Stimulated activated CD8-positive, alpha-beta memory T cell treated with anti-CD3 and anti-CD28 coated beads, Interleukin-15, amount 100 ng/mL, for 4 hours (primary cell): ENCODE measurements around the gene GLDC.
A peak's percentile ranks its signal among the peaks of the same experiment; 100 is the strongest.

Experiments
- DNase-seq, 2 donors: peaks; one replicate each; pipeline ENCODE4 v3.0.0-alpha.2; 2020; ENCODE audit warnings: low read depth in 2 of 2

The GLDC gene

GRCh38 chr9:6620796-6621195 lies 24.7 kb downstream of the GLDC start:
- no peak for DNase-seq

- no peak for DNase-seq
Observed at GRCh38 chr9:6620353-6620752, 25.2 kb downstream of the GLDC start.

- DNase-seq: no peak
Observed at GRCh38 chr9:6619909-6620308, 25.6 kb downstream of the GLDC start.

- DNase-seq: no peak
Observed at GRCh38 chr9:6616951-6617602, 28.5 kb downstream of the GLDC start.

GRCh38 chr9:6614489-6614888 lies 31.0 kb downstream of the GLDC start:
- no peak for DNase-seq

GRCh38 chr9:6611865-6612264 lies 33.7 kb downstream of the GLDC start:
- no peak for DNase-seq

GRCh38 chr9:6610073-6610472 lies 35.5 kb downstream of the GLDC start:
- DNase-seq: no peak

- no peak for DNase-seq
Observed at GRCh38 chr9:6609497-6610016, 36.0 kb downstream of the GLDC start.

GRCh38 chr9:6605202-6605601 lies 40.3 kb downstream of the GLDC start:
- DNase-seq: no peak

- DNase-seq: no peak
Observed at GRCh38 chr9:6600426-6600825, 45.1 kb downstream of the GLDC start.

GRCh38 chr9:6600006-6600405 lies 45.5 kb downstream of the GLDC start:
- DNase-seq: no peak

- DNase-seq: no peak
Observed at GRCh38 chr9:6598249-6598725, 47.2 kb downstream of the GLDC start.

GRCh38 chr9:6592791-6593190 lies 52.7 kb downstream of the GLDC start:
- DNase-seq: no peak

GRCh38 chr9:6592231-6592630 lies 53.3 kb downstream of the GLDC start:
- DNase-seq: no peak

- DNase-seq: no peak
Observed at GRCh38 chr9:6590772-6591384, 54.7 kb downstream of the GLDC start.

- no peak for DNase-seq
Observed at GRCh38 chr9:6590334-6590733, 55.2 kb downstream of the GLDC start.

- no peak for DNase-seq
Observed at GRCh38 chr9:6584881-6585597, 60.5 kb downstream of the GLDC start.

- no peak for DNase-seq
Observed at GRCh38 chr9:6581253-6581652, 64.3 kb downstream of the GLDC start.

GRCh38 chr9:6579613-6580012 lies 65.9 kb downstream of the GLDC start:
- DNase-seq: no peak

GRCh38 chr9:6576987-6577386 lies 68.5 kb downstream of the GLDC start:
- no peak for DNase-seq

- DNase-seq: no peak
Observed at GRCh38 chr9:6575324-6576034, 70.0 kb downstream of the GLDC start.

- DNase-seq: peak in 1 of 2 donors; percentile 1
Observed at GRCh38 chr9:6567140-6567591, 78.4 kb downstream of the GLDC start.
